DOHH2 (cell line): ENCODE measurements around the gene P2RY6.

ENCODE experiments used
- EZH2phosphoT487 ChIP-seq: fragments of 200-600 bp; sonication (generic); IDR thresholded peaks from 2 replicates; pipeline ENCODE4 v1.6.1; 2017; ENCODE audit warnings: borderline replicate concordance, mild to moderate bottlenecking, antibody characterized with exemption, low read length, moderate library complexity, mixed read lengths
- TF ChIP-seq, protein P1 (sequence below): fragments of 200-600 bp; sonication (generic); IDR thresholded peaks from one replicate; pipeline ENCODE4 v1.5.1; 2014; ENCODE audit warnings: antibody characterized with exemption, mild to moderate bottlenecking, low read depth, low read length; ENCODE audit not compliant: poor library complexity, severe bottlenecking

DNA sequence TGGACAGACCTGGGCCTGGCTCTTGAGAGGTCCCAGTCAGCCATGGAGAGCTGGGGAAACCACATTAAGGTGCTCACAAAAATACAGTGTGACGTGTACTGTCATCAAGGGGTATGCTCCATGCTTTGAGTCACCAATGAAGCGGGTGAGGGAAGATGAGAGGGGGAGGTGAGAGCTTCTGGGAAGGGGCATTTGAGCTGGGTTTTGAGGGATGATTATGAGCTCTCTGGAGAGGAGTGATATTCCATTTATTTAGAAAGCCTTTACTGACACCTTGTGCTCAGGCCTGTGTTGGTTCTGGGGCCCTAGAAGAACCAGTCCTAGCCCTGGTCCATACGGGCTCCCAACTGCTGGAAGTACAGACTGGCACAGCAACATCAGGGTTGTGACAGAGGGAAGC is 25.6 kb downstream of the P2RY6 start:
- TF ChIP-seq, protein P1, sequence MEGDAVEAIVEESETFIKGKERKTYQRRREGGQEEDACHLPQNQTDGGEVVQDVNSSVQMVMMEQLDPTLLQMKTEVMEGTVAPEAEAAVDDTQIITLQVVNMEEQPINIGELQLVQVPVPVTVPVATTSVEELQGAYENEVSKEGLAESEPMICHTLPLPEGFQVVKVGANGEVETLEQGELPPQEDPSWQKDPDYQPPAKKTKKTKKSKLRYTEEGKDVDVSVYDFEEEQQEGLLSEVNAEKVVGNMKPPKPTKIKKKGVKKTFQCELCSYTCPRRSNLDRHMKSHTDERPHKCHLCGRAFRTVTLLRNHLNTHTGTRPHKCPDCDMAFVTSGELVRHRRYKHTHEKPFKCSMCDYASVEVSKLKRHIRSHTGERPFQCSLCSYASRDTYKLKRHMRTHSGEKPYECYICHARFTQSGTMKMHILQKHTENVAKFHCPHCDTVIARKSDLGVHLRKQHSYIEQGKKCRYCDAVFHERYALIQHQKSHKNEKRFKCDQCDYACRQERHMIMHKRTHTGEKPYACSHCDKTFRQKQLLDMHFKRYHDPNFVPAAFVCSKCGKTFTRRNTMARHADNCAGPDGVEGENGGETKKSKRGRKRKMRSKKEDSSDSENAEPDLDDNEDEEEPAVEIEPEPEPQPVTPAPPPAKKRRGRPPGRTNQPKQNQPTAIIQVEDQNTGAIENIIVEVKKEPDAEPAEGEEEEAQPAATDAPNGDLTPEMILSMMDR: no peak
- TF ChIP-seq EZH2phosphoT487: no peak
